HG03095 (cell line): ENCODE results near the gene PAFAH1B2.
A peak's percentile ranks its signal among the peaks of the same experiment; 100 is the strongest.
"Not testable (repeated sequence)": the region's sequence is repeated elsewhere in the genome, so short reads cannot be mapped to it uniquely, and the experiment has no call there.

Experiments
- ATAC-seq: cut with Tn5 transposase; IDR thresholded peaks from one replicate; pipeline ENCODE4 v1.9.1; 2021; ENCODE audit warnings: moderate library complexity; ENCODE audit not compliant: unreplicated experiment

Gene PAFAH1B2

DNA sequence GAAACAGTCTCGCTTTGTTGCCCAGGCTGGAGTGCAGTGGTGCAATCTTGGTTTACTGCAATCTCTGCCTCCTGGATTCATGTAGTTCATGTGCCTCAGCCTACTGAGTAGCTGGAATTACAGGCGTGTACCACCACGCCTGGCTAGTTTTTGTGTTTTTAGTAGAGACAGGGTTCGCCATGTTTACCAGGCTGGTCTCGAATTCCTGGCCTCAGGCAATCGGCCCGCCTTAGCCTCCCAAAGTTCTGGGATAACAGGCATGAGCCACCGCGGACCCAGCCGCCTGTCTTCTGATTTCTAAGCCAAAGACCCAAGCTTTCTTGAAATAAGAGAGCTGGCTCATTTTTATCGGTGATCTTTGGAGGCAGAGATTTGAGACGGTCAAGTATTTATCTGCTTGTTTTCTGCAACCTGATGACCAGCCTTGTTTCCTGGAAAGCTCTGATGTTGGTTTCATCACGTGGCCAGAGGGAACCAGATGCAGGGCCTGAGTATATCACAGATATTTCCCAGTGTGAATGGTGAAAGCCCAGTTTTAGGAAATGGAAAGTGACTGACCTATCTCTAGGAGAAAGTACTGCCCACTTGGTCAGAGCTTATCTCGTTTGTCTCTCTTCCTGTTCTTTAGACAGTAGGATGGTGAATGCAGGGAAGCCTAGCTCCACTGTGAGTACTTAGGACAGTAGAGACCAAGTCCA lies 28.8 kb downstream of the PAFAH1B2 start:
- no peak for ATAC-seq

DNA sequence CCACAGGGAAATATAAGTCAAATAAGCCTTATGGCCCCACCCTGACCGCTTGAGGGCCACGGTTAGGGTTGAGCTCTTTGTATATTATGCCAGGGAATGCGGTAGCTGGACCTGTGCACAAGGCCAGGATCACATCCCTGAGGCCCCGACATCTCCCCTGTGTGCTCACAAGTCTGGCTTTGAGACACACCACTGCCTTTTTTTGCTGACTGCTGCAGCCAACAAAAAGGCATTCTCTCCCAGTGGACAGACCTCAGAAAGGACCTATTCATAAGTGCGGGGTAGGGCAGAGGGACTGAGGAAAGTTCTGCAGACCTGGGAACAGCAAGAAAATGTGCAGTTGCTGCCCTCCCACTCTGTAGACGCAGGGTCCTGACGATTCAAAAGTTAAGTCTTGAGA lies 31.0 kb downstream of the PAFAH1B2 start:
- ATAC-seq, result no peak

DNA sequence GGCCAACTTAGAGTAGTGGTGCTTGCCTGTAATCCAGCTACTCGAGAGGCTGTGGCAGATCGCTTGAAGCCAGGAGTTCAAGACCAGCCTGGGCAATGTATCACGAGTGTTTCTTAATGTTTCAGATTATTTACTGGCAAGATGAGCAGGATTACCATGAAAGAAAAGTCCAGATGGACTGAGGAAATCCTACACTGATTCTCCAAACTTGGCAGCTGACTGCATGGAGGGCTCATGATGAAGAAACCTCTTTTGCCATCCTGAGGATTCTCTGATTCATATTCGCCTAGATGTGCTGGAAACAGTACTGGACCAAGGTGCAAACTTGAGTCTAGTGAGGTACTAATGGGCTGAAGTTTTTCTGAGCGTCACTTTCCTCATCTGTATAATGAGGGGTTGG lies 31.7 kb downstream of the PAFAH1B2 start:
- no peak for ATAC-seq

DNA sequence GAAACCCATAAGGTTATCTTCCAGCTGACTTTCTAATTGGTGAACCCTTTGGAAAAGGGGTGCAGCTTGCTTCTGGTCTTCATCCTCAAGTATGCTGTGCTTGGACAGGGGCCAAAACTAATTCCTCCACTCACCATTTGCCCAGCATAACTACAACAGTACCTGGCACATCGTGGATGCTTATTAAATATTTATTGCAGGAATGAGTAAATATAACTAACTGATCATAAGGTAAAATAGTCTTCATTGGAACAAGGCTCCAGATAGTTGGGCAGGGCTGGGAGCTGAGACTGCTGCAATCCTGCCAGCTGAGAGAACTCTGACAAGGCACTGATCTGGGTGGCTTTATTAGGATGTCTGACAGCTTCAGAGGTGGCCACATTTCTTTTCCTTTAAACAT lies 32.1 kb downstream of the PAFAH1B2 start:
- ATAC-seq, result no peak

DNA sequence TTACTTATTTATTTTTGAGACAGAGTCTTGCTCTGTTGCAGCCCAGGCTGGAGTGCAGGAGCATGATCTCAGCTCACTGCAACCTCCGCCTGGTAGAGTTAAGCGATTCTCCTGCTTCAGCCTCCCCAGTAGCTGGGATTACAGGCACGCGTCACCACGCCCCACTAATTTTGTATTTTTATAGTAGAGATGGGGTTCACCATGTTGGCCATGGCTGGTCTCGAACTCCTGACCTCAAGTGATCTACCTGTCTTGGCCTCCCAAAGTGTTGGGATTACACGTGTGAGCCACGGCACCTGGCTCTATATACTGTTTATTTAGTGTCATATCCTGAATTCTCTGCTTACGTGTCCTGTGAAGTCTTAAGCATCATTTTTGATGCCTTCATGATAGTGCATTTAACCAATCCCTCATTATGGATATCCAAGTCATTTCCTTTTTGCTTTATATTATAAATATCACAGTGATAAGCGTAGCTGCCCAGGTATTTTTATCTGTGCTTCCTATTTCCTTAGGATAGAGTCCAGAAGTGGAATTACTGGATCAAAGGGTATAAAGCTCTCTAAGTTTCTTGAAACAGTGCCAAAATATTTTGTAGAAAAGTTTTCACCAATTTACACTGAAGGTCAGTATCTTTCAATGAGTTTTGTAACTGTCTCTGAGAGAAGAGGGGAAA lies 33.6 kb downstream of the PAFAH1B2 start:
- ATAC-seq, result no peak

DNA sequence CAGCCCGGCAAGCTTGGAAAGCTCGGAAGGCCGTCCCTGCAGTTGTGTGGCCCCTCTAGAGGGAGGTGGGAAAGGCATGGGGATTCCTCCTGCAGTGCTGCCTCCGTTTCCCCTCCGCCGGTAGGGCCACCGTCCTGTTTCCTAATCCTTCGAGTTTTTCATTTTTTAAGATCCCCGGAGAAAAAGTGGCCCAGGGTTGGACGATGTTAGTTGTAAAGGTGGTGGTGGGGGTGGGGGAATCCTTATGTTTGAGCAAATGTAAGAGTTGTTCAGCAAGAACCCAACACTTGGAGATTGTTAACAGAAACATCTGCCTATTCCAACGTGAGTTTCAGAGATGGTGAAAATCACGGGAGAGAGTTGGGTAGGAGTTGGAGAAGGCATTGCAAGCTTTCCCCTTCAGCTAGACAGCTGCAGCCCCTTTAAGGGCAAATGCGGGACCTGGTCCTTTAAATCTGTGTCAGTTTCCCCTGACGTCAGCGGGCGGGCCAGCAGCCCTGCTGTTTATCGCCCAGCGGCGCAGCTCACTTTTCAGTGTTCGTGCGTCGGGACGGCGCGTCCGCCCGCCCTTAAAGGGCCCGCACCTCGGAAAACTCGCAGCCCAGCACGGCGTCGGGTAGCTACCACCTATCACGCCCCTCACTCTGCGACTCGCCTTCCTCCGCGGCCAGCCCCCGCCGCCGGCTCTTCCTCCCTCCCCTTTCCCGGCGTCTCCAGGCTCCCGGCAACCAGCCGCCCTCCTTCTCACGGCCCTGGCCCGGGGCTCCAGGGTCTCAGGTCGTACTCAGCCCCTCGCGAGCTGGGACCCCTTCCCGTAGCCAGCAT lies 34.3 kb downstream of the PAFAH1B2 start, which contains the start of gene SIDT2:
SIDT2 (plus strand) TSS at position 534 of the 825 bp plus-strand sequence. CDS start 521 bp downstream, outside the sequence.
- ATAC-seq, result peak; percentile 85

DNA sequence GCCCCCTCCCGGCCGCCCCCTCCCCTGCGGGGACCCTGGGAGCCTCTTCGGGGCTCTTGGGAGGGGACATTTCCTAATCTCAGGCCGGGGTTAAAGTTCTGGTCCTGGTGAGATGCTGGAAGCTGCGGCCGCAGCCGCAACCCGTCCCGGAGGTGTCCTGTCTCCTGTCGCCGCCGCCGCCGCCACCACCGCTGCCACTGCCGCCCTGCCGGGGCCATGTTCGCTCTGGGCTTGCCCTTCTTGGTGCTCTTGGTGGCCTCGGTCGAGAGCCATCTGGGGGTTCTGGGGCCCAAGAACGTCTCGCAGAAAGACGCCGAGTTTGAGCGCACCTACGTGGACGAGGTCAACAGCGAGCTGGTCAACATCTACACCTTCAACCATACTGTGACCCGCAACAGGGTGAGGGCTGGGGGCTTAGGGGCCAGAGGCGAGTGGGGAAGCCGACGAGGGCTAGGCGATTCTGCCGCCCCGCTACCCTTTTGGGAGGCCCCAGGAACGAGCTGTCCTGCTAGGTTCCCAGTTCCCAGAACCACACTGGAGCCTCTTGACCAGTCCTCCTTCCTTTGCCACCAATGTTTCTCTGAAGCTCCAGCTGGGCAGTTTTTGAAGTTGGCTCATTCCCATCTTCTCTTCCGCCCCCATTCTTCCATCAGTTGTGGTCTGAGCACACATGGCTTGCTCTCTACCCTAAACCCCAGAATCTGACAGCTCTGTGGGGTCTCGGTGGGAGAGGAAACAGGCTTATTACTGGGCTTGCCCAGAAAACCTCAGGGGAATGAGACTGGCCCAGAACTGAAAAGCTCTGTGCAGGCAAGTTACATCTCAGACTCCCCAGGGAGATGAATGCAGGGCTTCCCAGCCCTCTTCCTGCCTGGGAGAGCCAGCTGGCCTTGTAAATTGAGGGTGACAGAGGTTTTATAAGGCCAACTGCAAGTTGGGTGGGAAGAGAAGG lies 35.2 kb downstream of the PAFAH1B2 start:
- ATAC-seq, result peak; percentile 25

DNA sequence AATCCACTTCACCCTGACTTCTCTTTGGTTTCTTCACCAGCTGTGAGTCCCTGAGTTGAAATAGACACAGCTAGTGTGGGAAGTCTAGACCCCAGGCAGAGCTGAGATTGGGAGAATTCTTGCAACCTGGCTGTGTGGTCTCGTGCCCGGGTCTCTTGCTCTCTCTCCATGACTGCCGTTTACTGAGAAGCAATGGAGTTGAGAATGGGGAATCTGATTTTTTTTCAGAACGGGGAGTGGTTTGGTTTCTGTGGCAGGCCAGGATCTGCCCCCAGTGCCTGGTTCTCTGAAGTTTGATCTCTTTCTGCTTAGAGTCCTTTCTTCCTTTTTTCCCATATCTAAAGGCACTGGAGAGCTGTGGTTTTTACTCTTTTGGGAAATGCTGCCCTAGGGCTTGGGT lies 35.9 kb downstream of the PAFAH1B2 start:
- no peak for ATAC-seq

DNA sequence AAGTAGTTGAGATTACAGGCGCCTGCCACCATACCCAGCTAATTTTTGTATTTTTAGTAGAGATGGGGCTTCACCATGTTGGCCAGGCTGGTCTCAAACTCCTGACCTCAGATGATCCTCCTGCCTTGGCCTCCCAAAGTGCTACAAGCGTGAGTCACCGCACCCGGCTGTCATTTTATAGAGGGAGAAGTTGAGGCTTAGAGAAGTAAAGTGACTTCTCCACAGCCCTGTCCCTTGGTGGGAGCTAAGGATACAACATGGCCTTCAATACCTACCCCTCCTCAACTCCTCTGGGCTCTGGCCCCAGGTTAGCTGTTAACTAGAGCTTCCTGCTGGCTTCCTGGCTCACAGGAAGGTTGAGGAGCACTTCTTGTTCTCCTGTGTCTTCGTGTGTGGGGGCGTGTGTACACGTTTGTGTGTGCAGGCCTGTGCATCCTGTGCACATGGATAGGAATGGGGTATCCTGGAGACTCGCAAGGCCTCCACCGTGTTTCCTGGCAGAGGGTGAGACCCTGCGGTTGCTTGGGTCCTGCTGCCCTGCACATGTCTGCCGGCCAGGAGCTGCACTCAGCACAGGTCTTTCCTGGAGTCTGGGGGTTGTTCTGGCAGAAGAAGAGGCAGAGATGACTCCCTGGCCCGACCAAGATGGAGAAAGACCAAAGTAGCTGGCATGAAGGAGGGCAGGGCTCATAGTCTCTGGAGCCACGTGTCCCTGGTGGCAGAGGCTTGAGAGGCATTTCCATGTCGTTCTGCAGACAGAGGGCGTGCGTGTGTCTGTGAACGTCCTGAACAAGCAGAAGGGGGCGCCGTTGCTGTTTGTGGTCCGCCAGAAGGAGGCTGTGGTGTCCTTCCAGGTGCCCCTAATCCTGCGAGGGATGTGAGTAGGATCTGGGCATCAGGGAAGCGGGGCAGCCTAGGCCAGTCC lies 36.8 kb downstream of the PAFAH1B2 start:
- no peak for ATAC-seq

DNA sequence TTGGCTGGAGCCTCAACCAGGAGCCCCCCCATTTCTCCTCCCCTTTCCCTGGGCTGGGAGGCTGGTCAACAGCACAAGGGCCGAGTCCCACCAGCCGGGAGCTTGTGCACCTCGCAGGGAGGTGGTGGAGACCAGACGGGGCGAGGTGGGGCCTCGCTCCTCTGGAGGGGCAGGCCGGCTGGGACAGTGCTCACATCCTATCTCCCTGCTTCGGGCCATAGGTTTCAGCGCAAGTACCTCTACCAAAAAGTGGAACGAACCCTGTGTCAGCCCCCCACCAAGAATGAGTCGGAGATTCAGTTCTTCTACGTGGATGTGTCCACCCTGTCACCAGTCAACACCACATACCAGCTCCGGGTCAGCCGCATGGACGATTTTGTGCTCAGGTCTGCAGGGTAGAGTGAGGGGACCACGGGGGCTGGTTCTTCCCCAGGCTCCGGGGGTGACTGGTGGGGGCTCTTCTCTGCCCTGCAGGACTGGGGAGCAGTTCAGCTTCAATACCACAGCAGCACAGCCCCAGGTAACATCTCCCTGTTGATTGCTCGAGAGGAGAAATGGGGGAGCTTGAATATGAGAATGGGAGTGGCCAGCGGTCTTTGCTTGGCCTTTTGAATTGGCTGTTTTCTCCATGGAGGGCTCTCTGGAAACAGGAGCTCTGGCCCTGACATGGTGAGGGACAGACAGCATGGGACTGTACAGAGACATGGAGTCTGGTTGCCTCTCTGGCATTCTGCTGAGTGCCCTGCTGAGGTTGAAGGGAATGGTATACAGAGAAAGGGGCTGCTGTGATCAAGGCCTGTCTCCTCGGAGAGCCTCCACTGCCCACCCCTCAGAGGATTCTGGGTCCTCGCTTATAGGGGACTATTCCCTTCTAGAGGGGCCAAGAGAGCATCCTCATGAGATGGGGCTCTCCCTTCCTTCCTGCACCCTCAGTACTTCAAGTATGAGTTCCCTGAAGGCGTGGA lies 37.8 kb downstream of the PAFAH1B2 start:
- ATAC-seq, result no peak

DNA sequence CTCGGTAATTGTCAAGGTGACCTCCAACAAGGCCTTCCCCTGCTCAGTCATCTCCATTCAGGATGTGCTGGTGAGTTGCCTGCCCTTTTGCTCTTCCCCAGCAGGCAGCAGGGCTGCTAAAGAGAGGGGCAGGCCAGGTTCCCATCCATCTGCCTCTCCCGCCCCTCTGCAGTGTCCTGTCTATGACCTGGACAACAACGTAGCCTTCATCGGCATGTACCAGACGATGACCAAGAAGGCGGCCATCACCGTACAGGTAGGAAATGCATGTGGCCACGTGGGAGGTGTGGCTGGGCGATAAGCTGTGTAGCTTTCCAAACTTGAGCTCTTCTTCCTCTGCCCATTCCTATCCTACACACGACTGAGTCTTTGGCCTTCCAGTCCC lies 38.5 kb downstream of the PAFAH1B2 start:
- no peak for ATAC-seq

DNA sequence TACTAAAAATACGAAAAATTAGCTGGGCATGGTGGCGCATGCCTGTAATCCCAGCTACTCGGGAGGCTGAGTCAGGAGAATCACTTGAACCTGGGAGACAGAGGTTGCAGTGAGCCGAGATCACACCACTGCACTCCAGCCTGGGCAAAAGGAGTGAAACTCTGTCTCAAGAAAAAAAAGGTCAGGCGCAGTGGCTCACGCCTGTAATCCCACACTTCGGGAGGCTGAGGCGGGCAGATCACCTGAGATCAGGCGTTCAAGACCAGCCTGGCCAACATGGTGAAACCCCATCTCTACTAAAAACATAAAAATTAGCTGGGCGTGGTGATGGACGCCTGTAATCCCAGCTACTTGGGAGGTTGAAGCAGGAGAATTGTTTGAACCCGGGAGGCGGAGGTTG lies 39.1 kb downstream of the PAFAH1B2 start:
- not testable (repeated sequence) for ATAC-seq

DNA sequence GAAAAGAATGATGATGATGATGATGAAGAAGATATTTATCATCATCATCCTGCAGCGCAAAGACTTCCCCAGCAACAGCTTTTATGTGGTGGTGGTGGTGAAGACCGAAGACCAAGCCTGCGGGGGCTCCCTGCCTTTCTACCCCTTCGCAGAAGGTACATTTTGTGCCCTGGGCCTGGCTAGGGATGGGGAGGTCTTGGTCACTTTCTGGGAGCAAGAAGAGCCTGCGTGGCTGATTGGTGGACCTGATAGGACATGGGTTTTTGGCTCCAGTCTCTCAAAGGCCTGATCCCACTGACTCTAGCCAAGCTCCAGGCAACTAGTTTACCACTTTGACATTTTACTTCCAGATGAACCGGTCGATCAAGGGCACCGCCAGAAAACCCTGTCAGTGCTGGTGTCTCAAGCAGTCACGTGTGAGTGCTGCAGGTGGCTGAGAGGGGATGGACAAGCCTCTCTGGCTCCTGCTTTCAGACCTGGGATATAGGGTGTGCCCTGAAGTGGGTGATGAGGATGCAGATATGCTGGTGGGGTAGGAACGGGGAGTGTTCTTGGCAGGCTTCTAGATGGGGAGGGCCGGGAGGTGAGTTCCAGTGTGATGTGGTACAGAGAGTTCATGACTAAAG lies 39.8 kb downstream of the PAFAH1B2 start:
- no peak for ATAC-seq

DNA sequence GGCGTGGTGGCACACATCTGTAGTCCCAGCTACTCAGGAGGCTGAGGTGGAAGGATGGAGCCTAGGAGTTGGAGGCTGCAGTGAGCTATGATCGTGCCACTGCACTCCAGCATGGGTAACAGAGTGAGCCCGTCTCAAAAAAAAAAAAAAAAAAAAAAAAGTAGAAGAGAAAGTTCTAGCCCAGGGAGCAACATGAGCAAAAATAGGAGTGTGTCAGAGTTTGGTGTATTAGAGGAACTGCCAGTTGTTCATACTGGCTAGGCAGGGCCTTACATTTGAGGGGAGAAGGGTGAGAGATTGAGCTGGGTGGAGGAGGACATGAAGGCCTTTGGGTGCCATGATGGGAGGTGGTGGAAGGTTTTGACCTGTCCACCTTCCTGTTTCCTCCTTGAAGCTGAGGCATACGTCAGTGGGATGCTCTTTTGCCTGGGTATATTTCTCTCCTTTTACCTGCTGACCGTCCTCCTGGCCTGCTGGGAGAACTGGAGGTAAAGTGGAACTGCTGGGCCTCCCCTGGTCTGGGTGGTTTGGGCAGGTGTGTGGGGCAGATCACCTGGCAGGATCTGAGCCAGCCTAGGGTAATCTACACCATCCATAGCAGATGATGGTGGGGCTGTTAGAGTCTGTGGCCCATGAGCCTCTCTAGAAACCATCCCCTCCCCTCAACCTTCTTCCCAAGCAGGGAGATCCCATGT lies 41.8 kb downstream of the PAFAH1B2 start:
- peak; percentile 47 for ATAC-seq

DNA sequence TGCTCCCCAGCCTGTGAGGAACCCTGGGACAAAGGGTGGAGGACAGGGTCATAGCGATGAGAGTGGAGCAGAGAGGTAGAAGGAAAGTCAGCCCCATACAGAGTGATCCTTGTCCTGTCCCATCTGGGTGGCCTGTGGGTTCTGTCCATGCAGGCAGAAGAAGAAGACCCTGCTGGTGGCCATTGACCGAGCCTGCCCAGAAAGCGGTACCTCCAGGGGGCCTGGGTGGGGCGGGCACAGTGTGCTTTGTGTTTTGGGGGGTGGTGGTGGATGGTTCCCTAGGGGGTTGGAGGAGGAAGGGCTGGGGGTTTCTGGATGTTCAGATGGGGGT lies 42.3 kb downstream of the PAFAH1B2 start:
- ATAC-seq, result no peak

DNA sequence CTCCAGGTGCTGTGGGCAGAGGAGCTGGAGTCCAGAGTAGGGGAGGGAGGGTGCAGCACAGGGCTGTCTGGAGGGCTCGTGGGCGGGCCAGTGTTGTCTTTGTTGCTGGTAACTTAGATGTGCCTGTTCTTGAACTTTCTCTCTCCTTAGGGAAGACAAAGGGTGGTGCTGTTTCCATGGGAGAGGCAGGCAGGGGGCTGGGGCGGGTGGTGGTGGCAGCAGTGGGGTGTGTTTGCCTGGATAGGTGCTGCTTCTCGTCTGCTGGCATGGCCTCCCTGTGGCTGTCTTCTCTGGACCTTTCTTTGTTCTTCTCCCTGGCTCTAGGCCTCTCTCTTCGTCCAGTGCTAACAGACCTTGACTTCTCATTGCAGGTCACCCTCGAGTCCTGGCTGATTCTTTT lies 42.9 kb downstream of the PAFAH1B2 start:
- ATAC-seq, result no peak

DNA sequence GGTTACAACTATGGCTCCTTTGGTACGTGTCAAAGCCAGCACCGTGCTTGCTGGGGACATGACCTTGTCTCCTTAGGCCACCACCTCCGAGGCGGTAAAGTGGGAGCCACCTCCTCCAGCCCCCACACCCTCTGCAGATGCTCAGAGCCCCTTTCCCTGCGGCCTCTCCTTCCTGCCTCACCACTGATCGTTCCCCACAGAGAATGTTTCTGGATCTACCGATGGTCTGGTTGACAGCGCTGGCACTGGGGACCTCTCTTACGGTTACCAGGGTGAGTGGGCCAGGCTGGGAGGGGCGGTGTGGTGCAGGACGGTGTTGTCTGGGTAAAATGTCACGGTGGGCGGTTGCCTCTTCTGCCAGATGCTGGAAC lies 43.3 kb downstream of the PAFAH1B2 start:
- no peak for ATAC-seq
